Adrenal gland (tissue), 5 donors: ENCODE measurements around the gene HLA-DQB1.

Experiments
- POLR2A ChIP-seq, 2 donors: fragments of 450-650 bp; IDR thresholded peaks; one replicate each; pipeline ENCODE4 v1.6.1; 2017; ENCODE audit warnings: antibody characterized with exemption in 2 of 2, mild to moderate bottlenecking in 2 of 2, moderate library complexity in 1 of 2
- TF ChIP-seq, protein P1 (sequence below), 6 experiments: fragments of 450-650 bp in 4 of 6; fragments of 200-600 bp in 2 of 6; sonication (generic) in 1 of 6; IDR thresholded peaks; 1 replicate in 5 of 6; 2 replicates in 1 of 6; pipeline versions ENCODE4 v1.5.1 to v1.8.0; 2016 to 2021; ENCODE audit warnings: antibody characterized with exemption in 6 of 6, mild to moderate bottlenecking in 2 of 6, moderate library complexity in 1 of 6
- donor health status: DM: no; HTN: no; CAD: no.

- TF ChIP-seq, protein P1, sequence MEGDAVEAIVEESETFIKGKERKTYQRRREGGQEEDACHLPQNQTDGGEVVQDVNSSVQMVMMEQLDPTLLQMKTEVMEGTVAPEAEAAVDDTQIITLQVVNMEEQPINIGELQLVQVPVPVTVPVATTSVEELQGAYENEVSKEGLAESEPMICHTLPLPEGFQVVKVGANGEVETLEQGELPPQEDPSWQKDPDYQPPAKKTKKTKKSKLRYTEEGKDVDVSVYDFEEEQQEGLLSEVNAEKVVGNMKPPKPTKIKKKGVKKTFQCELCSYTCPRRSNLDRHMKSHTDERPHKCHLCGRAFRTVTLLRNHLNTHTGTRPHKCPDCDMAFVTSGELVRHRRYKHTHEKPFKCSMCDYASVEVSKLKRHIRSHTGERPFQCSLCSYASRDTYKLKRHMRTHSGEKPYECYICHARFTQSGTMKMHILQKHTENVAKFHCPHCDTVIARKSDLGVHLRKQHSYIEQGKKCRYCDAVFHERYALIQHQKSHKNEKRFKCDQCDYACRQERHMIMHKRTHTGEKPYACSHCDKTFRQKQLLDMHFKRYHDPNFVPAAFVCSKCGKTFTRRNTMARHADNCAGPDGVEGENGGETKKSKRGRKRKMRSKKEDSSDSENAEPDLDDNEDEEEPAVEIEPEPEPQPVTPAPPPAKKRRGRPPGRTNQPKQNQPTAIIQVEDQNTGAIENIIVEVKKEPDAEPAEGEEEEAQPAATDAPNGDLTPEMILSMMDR (IDR thresholded peaks at IDR 0.05): no peak
- TF ChIP-seq POLR2A (IDR thresholded peaks at IDR 0.05): peak in 1 of 2 donors; percentile 44
These were observed 29.1 kb downstream of the HLA-DQB1 start, which contains the start of gene HLA-DQA1 for GRCh38 chr6:32637219-32637880.
